Measurements from ENCODE around the gene OTUD7B.

GRCh38 chr1:149929856-149930255, 80.7 kb downstream of the OTUD7B start:
- TF ChIP-seq CTCF (IDR thresholded peaks at IDR 0.05): no peak
- no peak for TF ChIP-seq POLR2A (IDR thresholded peaks at IDR 0.05)

Data from testis (tissue), 2 donors.